Omental fat pad (tissue), 4 donors: ENCODE measurements around the gene LRRC36. TPM values are rescaled to one million over a fixed set of nuclear protein-coding genes. Genes with fewer than 3 reads are reported as not detected.

Experiments used
- ATAC-seq: fragments of 150-250 bp; one replicate; pipeline ENCODE4 v1.9.1; 2016; ENCODE audit warnings: mild to moderate bottlenecking, moderate library complexity; ENCODE audit not compliant: low FRiP score
- DNase-seq: peaks from one replicate; pipeline ENCODE4 v3.0.0-alpha.2; 2019; ENCODE audit warnings: low spot score
- small RNA-seq: library from RNA; depleted of rRNA; stranded (forward); fragments of <200 nt; gene quantifications from one replicate; pipeline ENCODE3, GENCODE V24; 2016
- total RNA-seq, 4 donors: library from RNA; depleted of rRNA; stranded (reverse); fragments of >200 nt; gene quantifications; one replicate each; pipeline ENCODE4 v1.1.0, GENCODE V29; 2016
- TF ChIP-seq, protein P1 (sequence below), 3 donors: fragments of 450-650 bp; IDR thresholded peaks; one replicate each; pipeline ENCODE4 v1.5.1; 2016 to 2017; ENCODE audit warnings: antibody characterized with exemption in 3 of 3, mild to moderate bottlenecking in 3 of 3, moderate library complexity in 2 of 3

LRRC36 gene
- total RNA-seq, 4 donors from 2014 or later, result 0.84 to 2.8 (median 1.0) TPM; not detected in 1

GRCh38 chr16:67430504-67430976 lies 103.9 kb downstream of the LRRC36 start:
- peak; percentile 32 for ATAC-seq

GRCh38 chr16:67430977-67431774 lies 104.6 kb downstream of the LRRC36 start, which contains the start of gene HSD11B2:
Gene HSD11B2 (plus strand): TSS chr16:67431121. CDS start chr16:67431249, 128 bp downstream.
- no peak for DNase-seq
- peak; percentile 60 for ATAC-seq
- TF ChIP-seq, protein P1, sequence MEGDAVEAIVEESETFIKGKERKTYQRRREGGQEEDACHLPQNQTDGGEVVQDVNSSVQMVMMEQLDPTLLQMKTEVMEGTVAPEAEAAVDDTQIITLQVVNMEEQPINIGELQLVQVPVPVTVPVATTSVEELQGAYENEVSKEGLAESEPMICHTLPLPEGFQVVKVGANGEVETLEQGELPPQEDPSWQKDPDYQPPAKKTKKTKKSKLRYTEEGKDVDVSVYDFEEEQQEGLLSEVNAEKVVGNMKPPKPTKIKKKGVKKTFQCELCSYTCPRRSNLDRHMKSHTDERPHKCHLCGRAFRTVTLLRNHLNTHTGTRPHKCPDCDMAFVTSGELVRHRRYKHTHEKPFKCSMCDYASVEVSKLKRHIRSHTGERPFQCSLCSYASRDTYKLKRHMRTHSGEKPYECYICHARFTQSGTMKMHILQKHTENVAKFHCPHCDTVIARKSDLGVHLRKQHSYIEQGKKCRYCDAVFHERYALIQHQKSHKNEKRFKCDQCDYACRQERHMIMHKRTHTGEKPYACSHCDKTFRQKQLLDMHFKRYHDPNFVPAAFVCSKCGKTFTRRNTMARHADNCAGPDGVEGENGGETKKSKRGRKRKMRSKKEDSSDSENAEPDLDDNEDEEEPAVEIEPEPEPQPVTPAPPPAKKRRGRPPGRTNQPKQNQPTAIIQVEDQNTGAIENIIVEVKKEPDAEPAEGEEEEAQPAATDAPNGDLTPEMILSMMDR (IDR thresholded peaks at IDR 0.05), result no peak

More at GRCh38 chr16:67430504-67430976, 103.9 kb downstream of the LRRC36 start:
- TF ChIP-seq, protein P1 (IDR thresholded peaks at IDR 0.05), result no peak
- DNase-seq, result no peak

DNA sequence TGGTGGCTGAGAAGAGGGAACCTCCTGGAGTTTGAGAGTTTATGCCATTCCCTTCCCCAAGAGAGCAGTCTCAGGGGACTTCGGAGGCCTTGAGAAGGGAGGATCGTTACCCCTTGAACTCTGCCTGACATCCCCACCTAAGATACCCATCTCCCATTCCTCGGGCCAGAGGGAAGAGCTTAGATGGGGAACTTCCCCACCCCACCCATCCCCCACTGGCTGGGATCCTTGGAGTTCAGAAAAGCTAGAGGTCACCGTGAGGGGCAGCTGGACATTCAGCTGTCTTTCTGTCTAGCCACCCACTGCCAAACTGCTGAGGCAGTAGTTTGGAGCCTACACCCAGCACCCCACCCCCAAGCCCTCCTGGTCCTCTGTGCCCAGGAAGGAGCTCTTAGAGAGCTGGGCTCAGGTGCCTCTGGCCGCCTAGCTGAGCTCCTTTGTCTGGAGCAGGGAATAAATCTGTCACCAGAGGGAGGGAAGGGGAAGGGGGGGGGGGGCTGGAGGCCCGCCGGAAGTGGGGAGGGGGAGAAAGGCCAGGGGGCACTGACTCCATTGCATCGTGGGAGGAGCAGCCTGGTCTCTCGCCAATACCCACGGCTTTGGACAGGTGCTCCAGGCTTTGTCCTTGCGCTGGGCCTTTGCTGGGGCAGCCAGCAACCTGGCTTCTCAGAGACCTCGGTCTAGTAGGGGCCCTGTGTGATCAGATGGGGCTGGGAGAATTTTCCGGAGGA lies 105.3 kb downstream of the LRRC36 start:
- TF ChIP-seq, protein P1 (IDR thresholded peaks at IDR 0.05), result no peak
- no peak for ATAC-seq
- no peak for DNase-seq

DNA sequence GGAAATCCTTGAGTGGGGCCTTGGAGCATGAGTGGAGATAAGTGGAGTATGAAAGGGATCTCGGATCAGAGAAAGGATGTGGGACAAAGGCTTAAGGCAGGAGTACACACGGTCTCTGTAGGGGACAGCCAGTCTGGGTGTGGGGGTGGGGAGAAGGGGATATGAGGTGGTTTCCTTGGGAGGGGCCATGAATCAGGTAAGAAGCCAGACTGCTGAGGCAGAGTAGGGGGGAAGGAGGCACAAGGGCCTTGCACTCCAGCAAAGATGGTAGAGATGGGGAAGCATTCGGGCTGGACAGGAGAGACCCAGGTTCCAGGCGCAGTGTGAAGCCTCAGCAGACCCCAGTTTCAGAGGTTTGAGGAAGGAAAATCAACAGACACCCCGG lies 105.9 kb downstream of the LRRC36 start:
- TF ChIP-seq, protein P1 (IDR thresholded peaks at IDR 0.05), result no peak
- no peak for ATAC-seq
- DNase-seq, result no peak

- ATAC-seq (no peak), DNase-seq (no peak)
- TF ChIP-seq, protein P1 (IDR thresholded peaks at IDR 0.05), result no peak
Observed at GRCh38 chr16:67433131-67433719, 106.6 kb downstream of the LRRC36 start.

Small RNAs within 50 kb of the gene (small RNA-seq; reads per million reads assigned to genes)
- gene RNU1-123P, result not detected

Other genes with a start within 250 kb of the LRRC36 start
- 10 to 100 TPM; 12.1 to 28.8 (median 16.4) TPM for gene PHAF1, start 216.9 kb upstream of the LRRC36 start, total RNA-seq
- 10 to 100 TPM in 3 of 4 donors, 1 to 10 TPM in 1; 6.8 to 19.2 (median 14.9) TPM for gene B3GNT9, start 175.8 kb upstream of the LRRC36 start, total RNA-seq
- gene TRADD, start 166.9 kb upstream of the LRRC36 start, total RNA-seq, result 10 to 100 TPM; 25.3 to 32.5 (median 28.9) TPM
- gene FBXL8, start 166.9 kb upstream of the LRRC36 start, total RNA-seq, result 10 to 100 TPM; 12.8 to 24.7 (median 15.9) TPM
- 10 to 100 TPM; 21.2 to 77.2 (median 35.8) TPM for gene HSF4, start 162.1 kb upstream of the LRRC36 start, total RNA-seq
- 10 to 100 TPM; 17.1 to 60.4 (median 41.3) TPM for gene NOL3, start 156.3 kb upstream of the LRRC36 start, total RNA-seq
- gene MATCAP1, start 142.9 kb upstream of the LRRC36 start, total RNA-seq, result 10 to 100 TPM; 12.6 to 53.4 (median 17.2) TPM
- 10 to 100 TPM in 1 of 4 donors, 1 to 10 TPM in 3; 2.3 to 28.8 (median 3.4) TPM for gene EXOC3L1, start 136.7 kb upstream of the LRRC36 start, total RNA-seq
- gene E2F4, start 134.7 kb upstream of the LRRC36 start, total RNA-seq, result 100 to 1,000 TPM in 2 of 4 donors, 10 to 100 TPM in 2; 84.9 to 156 (median 107) TPM
- 1 to 10 TPM; 1.9 to 4.2 (median 3.1) TPM for gene ELMO3, start 127.7 kb upstream of the LRRC36 start, total RNA-seq
- gene TMEM208, start 99.7 kb upstream of the LRRC36 start, total RNA-seq, result 10 to 100 TPM; 33.0 to 45.4 (median 40.8) TPM
- gene FHOD1, start 79.3 kb upstream of the LRRC36 start, total RNA-seq, result 10 to 100 TPM; 15.1 to 53.3 (median 32.5) TPM
- gene SLC9A5, start 77.8 kb upstream of the LRRC36 start, total RNA-seq, result 1 to 10 TPM in 1 of 4 donors, under 1 TPM in 3; 0.37 to 1.2 (median 0.72) TPM
- gene PLEKHG4, start 47.3 kb upstream of the LRRC36 start, total RNA-seq, result 10 to 100 TPM in 3 of 4 donors, 1 to 10 TPM in 1; 5.8 to 19.9 (median 12.4) TPM
- gene KCTD19, start 74 bp upstream of the LRRC36 start, total RNA-seq, result under 1 TPM in 2 of 4 donors, not detected in 2; 0.24 to 0.93 TPM
- 10 to 100 TPM in 2 of 4 donors, 1 to 10 TPM in 2; 1.0 to 24.9 (median 8.9) TPM for gene TPPP3, start 66.7 kb downstream of the LRRC36 start, total RNA-seq
- gene ZDHHC1, start 89.7 kb downstream of the LRRC36 start, total RNA-seq, result 10 to 100 TPM in 2 of 4 donors, 1 to 10 TPM in 2; 8.0 to 14.2 (median 11.4) TPM
- 1 to 10 TPM in 3 of 4 donors, not detected in 1; 1.7 to 2.7 (median 2.0) TPM for gene HSD11B2, start 104.3 kb downstream of the LRRC36 start, total RNA-seq
- gene ATP6V0D1, start 154.3 kb downstream of the LRRC36 start, total RNA-seq, result 100 to 1,000 TPM in 3 of 4 donors, 10 to 100 TPM in 1; 67.8 to 154 (median 124) TPM
- gene AGRP, start 156.7 kb downstream of the LRRC36 start, total RNA-seq, result not detected
- gene RIPOR1, start 202.0 kb downstream of the LRRC36 start, total RNA-seq, result 10 to 100 TPM; 27.4 to 91.1 (median 64.8) TPM
- 10 to 100 TPM; 24.2 to 42.9 (median 28.2) TPM for gene CTCF, start 235.7 kb downstream of the LRRC36 start, total RNA-seq